Measurements from ENCODE around the gene TENT5A. TPM values are rescaled to one million over a fixed set of nuclear protein-coding genes. Genes with fewer than 3 reads are reported as not detected.

The TENT5A gene
- total RNA-seq, 4 donors from 2014 or later = 18.4 to 26.6 (median 24.7) TPM

DNA sequence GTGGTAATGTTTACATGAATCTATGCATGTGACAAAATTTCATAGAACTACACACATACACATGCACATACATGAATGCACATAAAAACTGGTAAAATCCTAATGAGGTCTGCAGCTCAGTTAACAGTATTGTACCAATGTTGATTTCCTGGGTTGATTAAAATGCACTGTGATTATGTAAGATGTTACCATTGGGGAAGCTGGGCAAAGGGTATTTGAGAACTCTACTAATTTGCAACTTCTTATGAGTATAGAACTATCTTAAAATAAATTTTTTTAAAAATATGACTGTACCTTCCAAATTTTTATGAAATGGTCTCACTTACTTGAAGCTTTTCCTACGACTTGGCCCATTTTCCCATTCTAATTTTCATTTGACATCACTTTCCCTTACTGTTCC, 43.4 kb upstream of the TENT5A start:
- intact Hi-C loops (cut with DNase I; ENCODE audit: low total_unique reads) = no loop called here
- no peak for TF ChIP-seq POLR2A (IDR thresholded peaks at IDR 0.05)
- TF ChIP-seq, protein P1, sequence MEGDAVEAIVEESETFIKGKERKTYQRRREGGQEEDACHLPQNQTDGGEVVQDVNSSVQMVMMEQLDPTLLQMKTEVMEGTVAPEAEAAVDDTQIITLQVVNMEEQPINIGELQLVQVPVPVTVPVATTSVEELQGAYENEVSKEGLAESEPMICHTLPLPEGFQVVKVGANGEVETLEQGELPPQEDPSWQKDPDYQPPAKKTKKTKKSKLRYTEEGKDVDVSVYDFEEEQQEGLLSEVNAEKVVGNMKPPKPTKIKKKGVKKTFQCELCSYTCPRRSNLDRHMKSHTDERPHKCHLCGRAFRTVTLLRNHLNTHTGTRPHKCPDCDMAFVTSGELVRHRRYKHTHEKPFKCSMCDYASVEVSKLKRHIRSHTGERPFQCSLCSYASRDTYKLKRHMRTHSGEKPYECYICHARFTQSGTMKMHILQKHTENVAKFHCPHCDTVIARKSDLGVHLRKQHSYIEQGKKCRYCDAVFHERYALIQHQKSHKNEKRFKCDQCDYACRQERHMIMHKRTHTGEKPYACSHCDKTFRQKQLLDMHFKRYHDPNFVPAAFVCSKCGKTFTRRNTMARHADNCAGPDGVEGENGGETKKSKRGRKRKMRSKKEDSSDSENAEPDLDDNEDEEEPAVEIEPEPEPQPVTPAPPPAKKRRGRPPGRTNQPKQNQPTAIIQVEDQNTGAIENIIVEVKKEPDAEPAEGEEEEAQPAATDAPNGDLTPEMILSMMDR (IDR thresholded peaks at IDR 0.05) = no peak
- no peak for DNase-seq (ENCODE audit: low spot score in 2 of 2)
- no peak overlapping the region for H3K4me3 ChIP-seq (ENCODE audit: low read depth, poor library complexity, severe bottlenecking)
- WGBS, 2 donors = 93 to 95% methylated on average over 1 of the region's 1 CpG

DNA sequence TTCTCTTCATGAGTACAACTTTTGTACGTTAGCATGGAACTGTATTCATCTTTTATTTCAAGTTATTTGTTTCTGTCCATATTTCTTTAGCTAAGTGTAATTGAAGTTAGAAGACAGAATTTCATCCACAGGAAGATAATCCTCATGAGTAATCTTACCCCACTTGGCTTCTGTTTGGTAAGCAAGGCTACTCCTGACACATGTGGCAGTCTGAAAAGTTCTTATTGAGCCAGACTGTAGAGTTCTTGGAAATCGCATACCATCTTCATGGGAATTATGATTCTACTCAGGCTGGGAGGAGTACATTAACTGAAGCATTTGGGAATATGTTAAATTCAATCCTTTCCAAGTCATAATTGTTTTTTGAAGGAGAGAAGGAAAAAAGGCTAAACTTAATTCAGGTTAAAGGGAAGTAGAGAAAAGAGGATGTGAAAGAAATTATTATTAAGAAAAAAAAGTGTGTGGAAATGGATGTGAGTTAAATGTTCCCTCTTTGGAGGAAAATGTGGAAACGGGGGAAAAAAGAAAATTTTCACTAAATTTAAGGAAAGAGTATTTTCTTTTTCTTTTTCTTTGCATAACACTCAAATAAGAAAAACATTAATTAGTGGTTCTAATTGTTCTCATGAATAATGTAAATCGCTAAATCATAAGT, 41.5 kb upstream of the TENT5A start:
- TF ChIP-seq POLR2A (IDR thresholded peaks at IDR 0.05) = no peak
- TF ChIP-seq, protein P1 (IDR thresholded peaks at IDR 0.05) = no peak
- DNase-seq (ENCODE audit: low spot score in 2 of 2) = no peak
- intact Hi-C loops (cut with DNase I; ENCODE audit: low total_unique reads) = no loop called here
- WGBS, 2 donors = 68 to 85% methylated on average over 4 of the region's 4 CpGs
- no peak overlapping the region for H3K4me3 ChIP-seq (ENCODE audit: low read depth, poor library complexity, severe bottlenecking)

DNA sequence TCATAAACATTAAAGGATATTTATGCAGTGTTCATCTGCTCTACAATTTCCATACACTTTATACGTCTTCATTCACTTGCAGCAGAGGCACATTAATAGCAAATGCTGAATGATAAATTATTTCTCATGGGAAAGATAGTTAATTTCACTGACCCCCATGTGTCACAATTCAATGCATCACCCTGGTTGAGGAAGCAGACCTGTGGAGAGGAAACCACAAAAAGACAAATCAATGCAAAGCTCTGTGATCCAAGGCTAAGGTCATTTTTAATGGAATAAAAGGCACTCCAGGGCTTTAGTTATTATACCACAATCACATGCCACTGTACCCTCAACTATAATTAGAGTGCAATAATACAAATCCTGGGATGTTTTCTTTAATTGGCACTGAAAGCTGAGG, 40.3 kb upstream of the TENT5A start:
- 68 to 71% methylated on average over 1 of the region's 1 CpG for WGBS, 2 donors
- intact Hi-C loops (cut with DNase I; ENCODE audit: low total_unique reads) = no loop called here
- no peak for TF ChIP-seq POLR2A (IDR thresholded peaks at IDR 0.05)
- TF ChIP-seq, protein P1 (IDR thresholded peaks at IDR 0.05) = no peak
- H3K4me3 ChIP-seq (ENCODE audit: low read depth, poor library complexity, severe bottlenecking) = no peak overlapping the region
- no peak for DNase-seq (ENCODE audit: low spot score in 2 of 2)

DNA sequence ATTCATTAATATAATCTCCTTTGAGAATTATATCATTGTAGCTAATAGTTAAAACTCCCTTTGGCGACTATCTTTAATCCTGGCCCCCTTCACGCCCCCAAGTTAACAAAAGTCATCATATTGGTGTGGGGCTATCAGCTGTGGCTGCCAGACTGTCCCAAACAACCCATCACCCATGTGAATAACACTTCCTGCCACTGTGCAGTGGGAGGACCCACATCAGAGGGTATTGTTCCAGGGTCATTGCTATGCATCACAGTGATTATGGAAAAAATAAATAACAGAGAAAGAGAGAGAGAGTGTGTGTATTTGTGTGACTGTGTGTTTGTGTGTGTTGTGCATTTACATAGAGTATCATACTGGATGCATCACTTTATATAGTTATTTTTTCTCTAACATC, 39.3 kb upstream of the TENT5A start:
- DNase-seq (ENCODE audit: low spot score in 2 of 2) = no peak
- WGBS, 2 donors = 84 to 88% methylated on average over 2 of the region's 2 CpGs
- H3K4me3 ChIP-seq (ENCODE audit: low read depth, poor library complexity, severe bottlenecking) = no peak overlapping the region
- TF ChIP-seq, protein P1 (IDR thresholded peaks at IDR 0.05) = no peak
- no peak for TF ChIP-seq POLR2A (IDR thresholded peaks at IDR 0.05)
- intact Hi-C loops (cut with DNase I; ENCODE audit: low total_unique reads) = no loop called here

DNA sequence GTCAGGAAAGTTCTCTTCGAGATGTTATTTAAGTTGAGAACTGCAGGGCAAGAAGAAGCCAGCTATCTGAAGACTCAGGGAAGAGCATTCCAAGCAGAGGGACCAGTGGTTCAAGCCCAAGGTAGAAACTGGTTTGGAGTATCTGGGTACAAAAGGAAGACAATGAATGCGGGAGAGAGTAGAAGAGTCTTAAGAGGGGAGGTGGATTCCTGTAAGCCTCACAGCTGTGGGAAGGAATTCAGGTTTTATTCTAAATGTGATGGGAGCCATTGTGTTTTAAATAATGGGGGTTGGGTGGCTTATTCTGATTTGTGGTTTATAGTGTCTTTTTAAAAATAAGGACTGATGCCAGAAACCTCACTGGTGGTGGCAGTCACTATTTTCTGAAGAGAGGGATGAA, 37.6 kb upstream of the TENT5A start:
- 88% methylated on average over 2 of the region's 2 CpGs for WGBS, 2 donors
- no peak for DNase-seq (ENCODE audit: low spot score in 2 of 2)
- intact Hi-C loops (cut with DNase I; ENCODE audit: low total_unique reads) = no loop called here
- TF ChIP-seq, protein P1 (IDR thresholded peaks at IDR 0.05) = no peak
- TF ChIP-seq POLR2A (IDR thresholded peaks at IDR 0.05) = no peak
- no peak overlapping the region for H3K4me3 ChIP-seq (ENCODE audit: low read depth, poor library complexity, severe bottlenecking)

DNA sequence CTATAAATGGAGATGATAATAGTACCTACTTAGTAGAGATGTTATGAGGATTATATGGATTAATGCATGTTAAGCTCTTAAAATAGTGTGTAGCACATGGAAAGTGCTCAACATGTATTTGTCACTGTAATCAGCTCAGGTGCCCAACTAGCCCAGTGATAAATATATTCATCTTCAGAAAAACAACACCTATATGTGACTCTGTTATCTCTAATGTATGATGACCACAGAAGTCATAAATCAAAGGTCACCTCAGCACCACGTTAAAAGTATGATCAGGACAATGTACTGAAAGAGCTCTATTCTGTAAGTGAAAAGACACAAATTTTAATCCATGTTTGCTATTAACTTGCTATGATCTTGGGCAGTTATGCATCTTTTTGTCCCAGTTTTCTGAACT, 36.8 kb upstream of the TENT5A start:
- DNase-seq (ENCODE audit: low spot score in 2 of 2) = no peak
- 66 to 67% methylated on average over 1 of the region's 1 CpG for WGBS, 2 donors
- no peak overlapping the region for H3K4me3 ChIP-seq (ENCODE audit: low read depth, poor library complexity, severe bottlenecking)
- TF ChIP-seq, protein P1 (IDR thresholded peaks at IDR 0.05) = no peak
- TF ChIP-seq POLR2A (IDR thresholded peaks at IDR 0.05) = no peak
- intact Hi-C loops (cut with DNase I; ENCODE audit: low total_unique reads) = no loop called here

Data from lower leg skin (tissue), 4 donors.